GM19240 (cell line): ENCODE measurements around the gene TMEM187.
A peak's percentile ranks its signal among the peaks of the same experiment; 100 is the strongest.
"Not testable (repeated sequence)": the region's sequence is repeated elsewhere in the genome, so short reads cannot be mapped to it uniquely, and the experiment has no call there.

ENCODE experiments used
- DNase-seq: peaks from one replicate; pipeline ENCODE4 v3.0.0; 2011; ENCODE audit warnings: low spot score; ENCODE audit not compliant: insufficient read length

TMEM187 gene

DNA sequence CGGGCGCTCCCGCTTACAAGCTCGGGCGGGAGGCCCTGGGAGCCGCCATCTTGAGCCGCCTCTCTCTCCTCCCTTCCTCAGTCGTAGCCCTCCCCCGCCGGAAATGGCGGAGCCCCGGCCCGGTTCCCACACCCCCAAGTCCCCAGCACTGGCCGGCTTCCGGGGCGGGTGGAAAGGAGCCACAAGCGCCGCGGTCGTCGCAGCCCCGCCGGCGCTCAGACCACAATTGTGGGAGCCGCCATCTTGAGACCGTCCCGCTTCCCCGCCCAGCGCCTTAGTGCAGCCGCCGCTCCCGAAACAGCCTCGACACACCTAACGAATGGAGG, 1.5 kb upstream of the TMEM187 start:
- peak; percentile 85 for DNase-seq

DNA sequence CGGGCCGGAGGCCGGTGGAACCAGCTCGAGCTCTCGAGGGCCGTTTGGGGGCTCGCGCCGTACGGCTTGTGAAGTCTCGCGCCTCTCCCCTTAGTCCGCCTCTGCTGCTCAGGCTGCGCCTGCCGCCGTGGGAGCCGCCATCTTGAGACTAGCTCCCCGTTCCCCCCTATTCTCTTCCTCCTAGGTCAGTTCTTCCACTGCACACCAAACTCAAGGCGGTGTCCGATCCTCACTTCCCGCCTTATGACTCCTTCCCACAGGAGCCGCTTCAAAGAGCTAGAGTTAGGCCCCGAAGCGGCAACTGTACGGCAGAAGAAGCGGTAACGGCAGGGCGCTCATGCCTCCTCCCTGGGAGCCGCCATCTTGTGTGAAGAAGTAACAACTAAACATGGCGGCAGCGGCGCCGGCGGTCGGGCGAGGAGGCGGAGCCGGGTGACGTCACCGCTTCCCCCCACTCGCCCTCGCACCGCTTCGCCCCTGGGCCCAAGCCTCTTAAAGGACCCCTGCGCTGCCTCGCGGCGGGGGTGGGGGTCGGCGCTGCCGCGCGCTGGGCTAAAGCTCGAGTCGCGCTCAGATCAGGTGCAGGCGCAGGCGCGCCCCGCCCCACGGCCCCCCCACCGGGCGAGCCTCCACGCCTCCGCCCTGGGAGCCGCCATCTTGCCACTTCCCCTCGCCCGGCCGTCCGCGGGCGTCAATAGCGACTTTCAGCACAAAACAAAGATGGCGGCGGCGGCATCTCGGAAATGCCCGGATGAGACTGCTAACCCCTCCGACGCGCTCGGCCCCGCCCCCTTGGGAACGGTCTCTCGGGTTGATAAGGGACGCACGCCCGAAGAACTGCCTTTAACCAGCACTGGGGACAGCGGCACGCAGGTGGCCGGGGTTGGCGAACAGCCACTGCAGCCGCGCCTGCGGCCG, 845 bp upstream of the TMEM187 start, which contains the start of gene HCFC1:
Gene HCFC1 (minus strand): TSS at position 369 of the 918 bp plus-strand sequence. CDS start 978 bp downstream, outside the sequence.
- DNase-seq = peak; percentile 45

GRCh38 chrX:153973127-153974002, 811 bp downstream of the TMEM187 start:
- DNase-seq = no peak

DNA sequence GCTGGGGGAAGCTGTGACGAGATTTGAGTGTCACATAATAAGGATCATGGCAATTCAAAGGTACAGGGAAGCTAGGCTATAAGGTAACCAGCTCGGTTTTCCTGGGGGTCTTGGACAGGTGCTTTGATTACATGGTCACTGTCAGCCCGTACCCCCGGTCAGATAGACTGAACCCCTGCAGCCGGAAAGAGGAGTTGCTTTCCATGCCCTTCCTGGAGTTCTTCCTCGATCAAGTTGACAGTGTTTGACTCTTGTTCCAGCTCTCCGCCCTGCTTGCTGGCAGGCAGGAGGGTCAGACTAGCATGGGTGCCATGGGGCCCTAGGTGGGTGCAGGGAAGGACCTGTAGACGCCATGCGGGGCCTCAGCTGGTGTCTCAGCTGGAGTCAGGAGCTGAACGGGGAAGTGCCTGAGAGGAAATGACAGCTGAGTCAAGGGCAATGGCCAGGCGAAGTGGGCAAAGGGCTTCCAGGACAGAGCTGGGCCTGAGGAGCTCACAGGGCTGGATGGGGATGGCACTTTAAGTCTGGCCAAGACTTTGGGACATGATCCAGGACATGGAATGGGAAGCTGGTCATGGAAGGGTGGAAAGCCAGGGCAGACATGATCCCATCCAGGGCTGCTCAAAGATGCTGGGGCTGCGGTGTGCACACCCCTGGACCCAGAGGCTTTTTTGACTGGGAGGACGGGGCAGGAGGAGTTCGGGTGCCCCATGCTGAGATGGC, 1.6 kb downstream of the TMEM187 start:
- DNase-seq = no peak

DNA sequence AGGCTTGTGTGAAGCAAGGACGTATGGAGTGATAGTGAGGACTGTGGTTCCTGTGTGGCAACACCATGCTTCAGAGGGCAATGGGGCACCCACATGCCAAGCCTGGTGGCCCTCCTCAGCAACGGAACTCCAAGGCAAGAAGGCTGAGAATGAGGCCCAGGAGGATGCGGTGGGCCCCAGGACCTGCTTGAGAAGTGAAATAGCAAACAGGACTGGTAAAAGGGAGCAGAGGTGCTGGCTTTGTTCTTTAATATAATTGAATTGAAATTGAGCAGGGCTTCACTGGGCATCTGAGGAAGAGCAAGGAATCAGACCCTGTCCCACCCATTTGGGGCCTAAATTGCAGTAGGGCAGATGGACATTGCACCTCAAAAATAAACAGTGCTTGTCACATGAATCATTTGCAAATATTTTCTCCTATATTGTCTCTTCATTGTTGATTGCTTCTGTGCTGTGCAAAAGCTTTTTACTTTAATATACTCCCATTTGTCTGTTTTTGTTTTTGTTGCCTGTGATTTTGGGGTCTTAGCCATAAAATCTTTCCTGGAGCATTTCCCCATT, 2.3 kb downstream of the TMEM187 start:
- no peak for DNase-seq

DNA sequence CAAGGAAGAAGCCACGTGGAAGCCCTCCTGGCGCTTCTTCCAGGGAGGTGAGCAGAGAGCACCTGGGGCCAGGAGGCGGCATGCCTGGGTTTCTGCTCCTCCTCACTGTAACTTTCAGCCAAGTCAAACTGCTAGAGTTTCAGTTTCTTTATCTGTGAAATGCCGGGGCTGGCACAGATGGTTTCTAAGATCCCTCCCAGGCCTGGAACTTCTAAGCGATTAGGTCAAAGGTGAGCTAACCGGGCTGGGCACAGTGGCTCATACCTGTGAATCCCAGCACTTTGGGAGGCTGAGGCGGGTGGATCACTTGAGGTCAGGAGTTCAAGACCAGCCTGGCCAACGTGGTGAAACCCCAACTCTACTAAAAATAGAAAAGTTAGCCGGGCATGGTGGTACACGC, 7.8 kb downstream of the TMEM187 start:
- not testable (repeated sequence) for DNase-seq

GRCh38 chrX:153981231-153981630, 8.7 kb downstream of the TMEM187 start:
- DNase-seq = no peak

GRCh38 chrX:153981771-153982533, 9.4 kb downstream of the TMEM187 start:
- DNase-seq = no peak

DNA sequence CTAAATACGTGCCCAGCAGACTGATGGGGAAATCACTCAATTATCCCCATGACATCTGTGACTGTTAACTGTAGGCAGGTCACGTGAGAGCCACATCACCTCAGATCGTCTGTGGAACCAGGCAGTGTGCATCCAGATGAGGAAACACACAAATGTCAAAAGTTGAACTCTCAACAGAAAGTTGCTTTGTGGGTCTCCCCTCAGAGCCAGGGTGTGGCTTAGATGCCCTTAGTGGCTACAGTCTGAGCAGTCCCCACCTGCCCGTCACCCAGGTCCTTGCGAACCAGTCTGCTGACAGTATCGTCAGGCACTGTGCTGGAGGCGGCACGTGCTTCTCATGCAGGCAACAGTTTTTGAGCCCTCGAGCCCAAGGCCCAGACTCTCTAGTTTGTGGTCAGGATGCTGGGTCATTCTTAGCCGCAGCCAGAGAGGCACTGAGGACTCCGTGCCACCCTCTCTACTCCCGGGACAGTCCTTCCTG, 10.8 kb downstream of the TMEM187 start:
- no peak for DNase-seq

DNA sequence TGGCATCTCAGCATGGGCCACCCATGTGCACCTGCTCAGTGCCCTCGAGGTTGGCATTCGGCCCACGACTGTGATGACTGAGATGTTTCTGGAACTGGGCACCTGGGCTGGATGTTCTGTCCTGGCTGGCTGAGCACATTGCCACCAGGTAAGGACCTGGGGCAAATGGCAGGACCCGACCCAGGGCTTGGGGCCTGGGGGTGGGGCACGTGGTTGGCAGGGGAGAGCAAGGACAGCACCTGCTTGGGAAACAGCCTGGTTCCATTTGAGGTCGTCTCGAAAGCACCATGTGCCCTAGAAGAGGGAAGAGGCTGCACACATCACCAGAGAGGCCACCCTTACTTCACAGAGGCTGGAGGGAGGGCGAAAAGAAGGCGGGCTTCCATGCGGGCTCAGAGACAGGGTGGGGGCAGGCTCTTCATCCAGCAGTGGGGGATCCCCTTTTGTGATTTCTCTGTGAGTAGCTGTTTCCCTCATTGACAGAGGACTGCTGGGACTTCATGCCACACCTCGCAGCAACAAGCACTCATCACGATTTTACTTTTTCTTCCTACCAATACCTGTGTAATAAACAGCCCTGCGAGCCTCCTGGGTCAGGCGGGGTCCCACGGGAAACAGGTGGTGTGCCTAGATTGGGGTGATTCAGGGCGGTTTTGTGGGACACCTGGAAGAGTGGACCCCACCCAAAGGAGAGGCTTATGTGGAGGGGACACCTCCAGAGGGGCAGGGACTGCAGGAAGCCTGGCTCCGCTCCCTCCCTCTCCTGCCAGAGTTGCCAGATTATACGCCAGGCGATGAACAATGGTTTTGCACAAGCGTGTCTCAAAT, 12.0 kb downstream of the TMEM187 start:
- no peak for DNase-seq

DNA sequence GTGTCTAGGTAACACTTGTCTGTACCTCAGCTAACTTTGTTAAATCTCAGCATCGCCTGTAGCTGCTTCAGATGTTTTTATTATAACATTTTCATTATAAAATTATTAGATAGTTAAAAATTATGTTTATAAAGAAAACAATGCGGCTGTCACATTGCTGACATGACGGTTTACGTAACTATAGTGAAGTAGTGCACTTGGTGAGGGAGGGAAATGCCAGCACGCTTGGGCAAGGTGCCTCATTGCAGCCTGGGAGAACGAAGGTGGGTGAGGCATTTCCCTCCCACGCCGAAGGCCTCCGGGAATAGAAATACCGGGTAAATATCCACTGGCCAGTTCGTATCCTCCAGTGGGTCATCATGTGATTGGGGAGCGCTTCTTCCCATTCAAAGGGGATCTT, 15.9 kb downstream of the TMEM187 start:
- DNase-seq = no peak

- DNase-seq = no peak
These were observed 17.6 kb downstream of the TMEM187 start for GRCh38 chrX:153989973-153990655.

- no peak for DNase-seq
These were observed 18.5 kb downstream of the TMEM187 start for GRCh38 chrX:153991013-153991580.

DNA sequence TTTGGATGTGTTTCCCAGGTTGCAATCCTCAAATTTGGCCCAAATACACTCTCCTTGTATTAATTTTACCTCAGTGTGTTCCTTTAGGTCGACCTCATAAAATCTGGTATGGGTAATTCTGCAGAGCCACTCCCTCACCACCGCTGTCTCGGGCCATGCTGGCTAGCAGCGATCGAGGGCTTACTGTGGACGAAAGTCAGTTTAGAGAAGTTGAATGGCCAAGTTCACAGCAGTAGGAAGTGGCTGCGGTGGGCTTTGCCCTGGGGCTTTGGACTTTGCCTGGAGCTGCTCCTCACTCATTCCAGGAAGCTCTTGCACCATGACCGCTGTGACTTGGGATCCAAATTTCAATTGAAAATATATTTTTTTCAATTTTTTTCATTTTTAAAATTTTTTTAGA, 19.6 kb downstream of the TMEM187 start:
- no peak for DNase-seq

DNA sequence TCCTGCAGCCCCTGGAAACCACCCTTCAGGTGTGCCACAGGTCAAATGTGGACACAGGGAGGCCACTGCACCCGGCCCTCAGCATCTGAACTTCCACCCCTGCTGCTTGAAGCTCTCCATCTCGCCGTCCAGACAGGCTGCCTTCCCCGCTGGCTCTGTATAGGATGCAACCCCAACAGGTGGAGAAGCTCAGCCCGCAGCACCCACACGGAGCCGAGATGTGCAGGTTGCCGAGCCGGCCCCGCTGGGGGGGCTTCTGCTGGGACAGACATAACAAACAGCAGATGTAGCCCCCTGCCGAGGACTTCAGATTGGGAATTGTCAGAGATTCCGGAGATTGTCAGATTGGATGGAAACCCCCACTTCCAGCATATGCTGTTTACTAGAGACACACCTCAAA, 20.5 kb downstream of the TMEM187 start:
- DNase-seq = no peak

DNA sequence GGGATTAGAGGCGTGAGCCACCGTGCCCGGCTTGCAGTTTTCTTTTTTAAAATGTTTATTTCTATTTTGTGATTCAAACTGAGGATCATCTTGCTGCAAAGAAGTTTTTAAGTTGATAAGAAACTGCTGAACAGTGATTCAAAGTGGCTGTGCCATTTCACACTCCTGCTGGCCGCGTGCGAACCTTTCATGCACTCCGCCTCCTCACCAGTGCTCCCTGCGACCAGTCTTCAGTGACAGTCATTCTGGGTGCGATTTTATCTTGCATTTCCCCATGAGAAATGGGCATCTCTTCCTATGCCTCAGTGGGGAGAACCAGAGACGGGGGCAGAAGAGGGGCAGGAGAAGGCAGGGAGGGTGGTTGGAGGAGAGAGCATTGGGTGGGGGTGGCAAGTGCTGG, 21.4 kb downstream of the TMEM187 start:
- DNase-seq = no peak

- not testable (repeated sequence) for DNase-seq
These were observed 21.8 kb downstream of the TMEM187 start for GRCh38 chrX:153994398-153994797.

- no peak for DNase-seq
These were observed 22.9 kb downstream of the TMEM187 start for GRCh38 chrX:153995504-153995903.
